ENCODE results near the gene ADGRD1.

ADGRD1 gene

DNA sequence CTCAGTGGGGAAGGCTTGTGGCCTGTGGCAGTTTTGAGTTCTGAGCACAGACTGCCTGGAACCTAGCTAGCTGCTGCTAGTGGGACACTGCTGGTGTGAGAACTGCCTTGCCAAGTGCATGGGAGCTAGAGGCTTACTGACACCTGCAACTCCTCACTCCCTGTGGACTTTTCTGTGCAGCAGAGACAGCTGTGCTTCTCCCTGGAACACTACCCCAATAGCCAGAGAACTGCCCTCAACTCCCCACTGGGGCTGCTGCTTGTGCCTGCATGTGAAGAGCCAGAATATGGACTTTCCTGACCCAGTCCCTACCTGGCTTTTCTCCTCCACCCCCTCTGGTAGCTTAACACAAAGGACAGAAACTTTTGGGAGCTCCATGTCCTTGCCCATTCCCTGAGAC, 222.6 kb downstream of the ADGRD1 start:
- no peak for DNase-seq

GRCh38 chr12:131176926-131177325, 223.2 kb downstream of the ADGRD1 start:
- DNase-seq = no peak

- DNase-seq = no peak
Observed at GRCh38 chr12:131177599-131177998, 223.9 kb downstream of the ADGRD1 start.

DNA sequence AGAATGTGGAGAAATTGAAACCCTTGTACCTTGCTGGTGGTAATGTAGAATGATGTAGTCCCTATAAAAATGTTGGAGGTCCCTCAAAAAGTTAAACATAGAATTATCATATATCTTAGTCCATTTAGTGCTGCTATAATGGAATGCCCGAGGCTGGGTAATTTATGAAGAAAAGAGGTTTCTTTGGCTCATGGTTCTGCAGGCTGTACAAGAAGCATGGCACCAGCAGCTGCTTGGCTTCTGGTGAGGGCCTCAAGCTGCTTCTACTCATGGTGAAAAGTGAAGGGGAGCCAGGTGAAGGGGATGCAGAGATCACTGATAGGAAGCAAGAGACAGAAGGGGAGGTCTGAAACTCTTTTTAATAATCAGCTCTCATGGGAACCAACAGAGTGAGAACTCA, 233.9 kb downstream of the ADGRD1 start:
- no peak for DNase-seq

DNA sequence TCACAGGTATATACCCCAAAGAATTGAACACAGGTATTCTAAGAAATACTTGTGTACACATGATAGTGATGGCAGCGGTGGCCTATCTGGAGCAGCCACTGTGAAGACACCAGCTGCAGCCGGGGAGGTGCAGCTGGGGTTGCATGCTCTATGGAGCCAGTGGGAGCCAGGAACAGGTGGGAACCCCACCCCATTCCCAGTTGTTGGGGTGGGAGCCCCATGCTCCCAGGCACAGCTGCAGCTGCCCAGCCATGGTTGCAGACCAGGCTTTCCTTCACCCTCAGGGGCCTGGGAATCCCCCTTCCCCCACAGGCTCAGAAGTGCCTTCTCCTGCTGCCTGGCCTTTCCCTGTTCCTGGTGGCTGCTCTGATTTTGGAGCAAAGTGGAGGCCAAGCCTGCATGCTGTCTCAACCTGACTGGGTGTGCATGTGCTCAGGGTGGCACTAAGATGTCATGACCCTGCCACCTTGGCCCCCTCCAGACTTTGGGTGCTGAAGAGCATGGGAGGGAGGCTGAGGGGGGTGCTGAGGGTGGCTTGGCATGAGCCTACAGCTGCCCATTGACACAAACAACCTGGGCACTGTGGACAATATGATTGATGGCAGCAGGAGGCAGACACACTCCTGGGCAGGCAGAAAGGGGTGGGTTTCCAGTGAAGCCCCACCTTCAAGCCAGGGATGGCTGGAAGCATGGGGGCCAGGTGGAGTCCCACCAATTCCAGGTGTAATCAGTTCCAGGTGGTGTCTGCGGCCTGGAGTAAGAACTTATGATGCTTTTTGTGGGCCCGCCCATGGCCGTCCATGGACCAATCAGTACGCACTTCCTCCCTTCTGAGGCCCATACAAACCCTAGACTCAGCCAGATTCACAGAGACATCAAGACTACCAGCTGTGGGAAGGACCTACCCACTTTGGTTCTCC, 234.7 kb downstream of the ADGRD1 start:
- no peak for DNase-seq

- no peak for DNase-seq
Observed at GRCh38 chr12:131189781-131190180, 236.1 kb downstream of the ADGRD1 start.

DNA sequence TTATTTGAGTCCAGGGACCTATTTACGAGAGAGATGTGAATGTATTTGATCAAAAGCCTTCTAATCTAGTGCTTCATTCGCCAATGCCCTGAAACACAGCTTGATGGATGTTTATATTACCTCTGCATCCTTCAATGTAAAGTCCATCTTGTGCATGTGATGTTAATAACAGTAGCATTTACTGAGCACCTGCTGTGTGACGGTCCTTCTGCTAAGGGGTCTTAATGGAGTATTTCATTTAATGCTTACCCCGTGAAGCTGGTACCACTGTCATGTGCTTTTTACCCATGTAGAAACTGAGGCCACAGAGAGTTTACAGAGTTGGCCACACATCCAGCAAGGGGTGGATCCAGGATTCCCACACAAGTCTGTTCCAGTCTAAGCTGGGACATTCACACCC, 237.3 kb downstream of the ADGRD1 start:
- no peak for DNase-seq
